CD14-positive monocyte (primary cell): ENCODE measurements around the gene CCDC154. TPM values are rescaled to one million over a fixed set of nuclear protein-coding genes. Genes with fewer than 3 reads are reported as not detected.
A peak's percentile ranks its signal among the peaks of the same experiment; 100 is the strongest.

Source experiments
- DNase-seq, 3 donors: peaks; one replicate each; pipeline ENCODE4 v3.0.0-alpha.2; 2011 to 2022
- H2AFZ ChIP-seq: 2 replicates; pipeline ENCODE4 v1.6.0; 2012; ENCODE audit warnings: mild to moderate bottlenecking, low read depth, low read length, inconsistent platforms; ENCODE audit not compliant: insufficient read depth, poor library complexity, severe bottlenecking
- H3K27ac ChIP-seq, 2 donors: 1 replicate in 1 of 2; 2 replicates in 1 of 2; pipeline ENCODE4 v1.5.1; 2012 to 2013; ENCODE audit warnings: low read length in 2 of 2, control low read depth in 1 of 2, inconsistent platforms in 1 of 2, low read depth in 1 of 2, mild to moderate bottlenecking in 1 of 2
- H3K27me3 ChIP-seq, 2 donors: one replicate each; pipeline versions ENCODE4 v1.6.0 to v1.6.1; 2011 to 2013; ENCODE audit warnings: low read length in 2 of 2; ENCODE audit not compliant: control insufficient read depth in 2 of 2, insufficient read depth in 2 of 2
- H3K36me3 ChIP-seq, 2 donors: replicated peaks in 1 of 2; 1 replicate in 1 of 2; 2 replicates in 1 of 2; pipeline versions ENCODE4 v1.5.1 to v1.6.1; 2012 to 2013; ENCODE audit warnings: low read length in 2 of 2, control low read depth in 1 of 2, inconsistent platforms in 1 of 2, mild to moderate bottlenecking in 1 of 2; ENCODE audit not compliant: insufficient read depth in 2 of 2, control insufficient read depth in 1 of 2
- H3K4me1 ChIP-seq, 2 donors: 1 replicate in 1 of 2; 2 replicates in 1 of 2; pipeline versions ENCODE4 v1.5.1 to v1.6.1; 2012 to 2013; ENCODE audit warnings: low read length in 2 of 2, control low read depth in 1 of 2, inconsistent platforms in 1 of 2, mild to moderate bottlenecking in 1 of 2, moderate library complexity in 1 of 2; ENCODE audit not compliant: insufficient read depth in 2 of 2, control insufficient read depth in 1 of 2
- H3K4me2 ChIP-seq: replicated peaks from 2 replicates; pipeline ENCODE3; 2012; ENCODE audit warnings: low read length, moderate library complexity, mild to moderate bottlenecking; ENCODE audit not compliant: poor library complexity, severe bottlenecking; ENCODE audit errors: extremely low read depth
- H3K4me3 ChIP-seq, 3 experiments: fragments of 200-600 bp in 1 of 3; sonication (generic) in 1 of 3; replicated peaks in 1 of 3; 1 replicate in 2 of 3; 2 replicates in 1 of 3; pipeline ENCODE4 v1.5.1; 2011 to 2013; ENCODE audit warnings: low read length in 3 of 3, mild to moderate bottlenecking in 3 of 3, control low read depth in 2 of 3, low read depth in 2 of 3, inconsistent platforms in 1 of 3, moderate library complexity in 1 of 3
- H3K79me2 ChIP-seq: 2 replicates; pipeline ENCODE4 v1.6.0; 2012; ENCODE audit warnings: mild to moderate bottlenecking, control low read depth, inconsistent platforms, low read length, moderate library complexity; ENCODE audit not compliant: insufficient read depth
- H3K9ac ChIP-seq: 2 replicates; pipeline ENCODE4 v1.6.0; 2017; ENCODE audit warnings: low read length, mild to moderate bottlenecking; ENCODE audit not compliant: insufficient read depth, poor library complexity, severe bottlenecking
- H3K9me3 ChIP-seq, 2 donors: replicated peaks in 1 of 2; 1 replicate in 1 of 2; 2 replicates in 1 of 2; pipeline versions ENCODE4 v1.5.1 to v1.6.1; 2012 to 2013; ENCODE audit warnings: low read length in 2 of 2, control low read depth in 1 of 2; ENCODE audit not compliant: control insufficient read depth in 1 of 2, insufficient read depth in 1 of 2
- H4K20me1 ChIP-seq: 2 replicates; pipeline ENCODE4 v1.6.0; 2012; ENCODE audit warnings: mild to moderate bottlenecking, low read length, control low read depth, moderate library complexity; ENCODE audit not compliant: insufficient read depth
- H3K27ac Mint-ChIP-seq, 7 donors: one replicate each; pipeline ENCODE4 v1.8.0; 2020; ENCODE audit warnings: mild to moderate bottlenecking in 7 of 7, mixed read lengths in 7 of 7, moderate library complexity in 6 of 7, inconsistent platforms in 2 of 7
- H3K27me3 Mint-ChIP-seq, 3 donors: one replicate each; pipeline ENCODE4 v1.8.0; 2021 to 2022; ENCODE audit warnings: low read depth in 3 of 3, mild to moderate bottlenecking in 3 of 3, mixed read lengths in 3 of 3, moderate library complexity in 3 of 3, inconsistent platforms in 1 of 3
- H3K36me3 Mint-ChIP-seq, 2 donors: one replicate each; pipeline ENCODE4 v1.8.0; 2020; ENCODE audit warnings: mixed read lengths in 2 of 2, inconsistent platforms in 1 of 2, mild to moderate bottlenecking in 1 of 2
- H3K4me1 Mint-ChIP-seq: one replicate; pipeline ENCODE4 v1.8.0; 2020; ENCODE audit warnings: mild to moderate bottlenecking, mixed read lengths
- H3K4me3 Mint-ChIP-seq, 2 donors: one replicate each; pipeline ENCODE4 v1.8.0; 2020; ENCODE audit warnings: mild to moderate bottlenecking in 2 of 2, mixed read lengths in 2 of 2, moderate library complexity in 1 of 2
- H3K9me3 Mint-ChIP-seq, 7 donors: one replicate each; pipeline ENCODE4 v1.8.0; 2020 to 2022; ENCODE audit warnings: mixed read lengths in 7 of 7, mild to moderate bottlenecking in 6 of 7, moderate library complexity in 6 of 7, inconsistent platforms in 2 of 7
- WGBS: methylation state at CpG from one replicate; pipeline ENCODE4 v1.1.5; 2013; ENCODE audit warnings: missing lambda C conversion rate; ENCODE audit not compliant: insufficient coverage; 5-methylcytosine and 5-hydroxymethylcytosine counted together
- intact Hi-C, 2 donors: fragments of 100-400 bp; cut with micrococcal nuclease; formaldehyde crosslinking; loops; one replicate each; pipeline versions ENCODE4 v1.15.0 to v1.15.1; 2023
- polyA plus RNA-seq, 3 donors: library from polyadenylated mRNA; depleted of rRNA in 1 of 3; unstranded in 2 of 3; stranded (reverse) in 1 of 3; fragments of 300-500 nt in 2 of 3; fragments of >200 nt in 1 of 3; fragmentation: Illumina TruSeq in 2 of 3; gene quantifications; 1 replicate in 2 of 3; 2 replicates in 1 of 3; pipeline ENCODE4 v1.2.3, GENCODE V29; 2012 to 2021
- TF ChIP-seq, protein P1 (sequence below): fragments of 200-600 bp; IDR thresholded peaks from one replicate; pipeline ENCODE4 v1.8.0; 2022; ENCODE audit warnings: antibody characterized with exemption, mild to moderate bottlenecking

The CCDC154 gene
- polyA plus RNA-seq, 3 donors: 5.9 TPM; not detected in 2

DNA sequence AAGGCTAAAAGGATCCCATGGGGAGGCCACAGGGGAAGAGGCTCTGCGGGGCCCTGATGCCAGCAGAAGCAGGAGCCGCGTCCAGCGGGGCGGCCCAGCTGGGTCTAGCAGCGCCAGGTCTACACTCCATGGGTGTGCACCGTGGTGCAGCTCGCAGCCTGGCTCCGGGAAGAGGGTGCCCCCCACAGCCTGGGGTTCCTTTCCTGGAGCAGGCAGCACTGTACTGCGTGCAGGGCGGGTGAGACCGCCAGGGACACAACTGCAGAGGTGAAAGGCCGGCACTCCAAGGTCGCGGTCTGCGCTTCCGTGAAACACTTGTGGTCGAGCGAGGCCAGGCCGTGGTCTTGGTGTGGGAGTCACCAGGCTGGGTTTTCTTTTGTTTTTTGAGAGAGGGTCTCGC lies 6.5 kb upstream of the CCDC154 start:
- Histone ChIP-seq H3K36me3 (peaks cover 98 to 100% of the 10 kb centered on the region in 2 donors), H3K27me3 (no peaks in the 10 kb centered on the region)
- no peaks in the 10 kb centered on the region for H3K4me1 Mint-ChIP-seq

DNA sequence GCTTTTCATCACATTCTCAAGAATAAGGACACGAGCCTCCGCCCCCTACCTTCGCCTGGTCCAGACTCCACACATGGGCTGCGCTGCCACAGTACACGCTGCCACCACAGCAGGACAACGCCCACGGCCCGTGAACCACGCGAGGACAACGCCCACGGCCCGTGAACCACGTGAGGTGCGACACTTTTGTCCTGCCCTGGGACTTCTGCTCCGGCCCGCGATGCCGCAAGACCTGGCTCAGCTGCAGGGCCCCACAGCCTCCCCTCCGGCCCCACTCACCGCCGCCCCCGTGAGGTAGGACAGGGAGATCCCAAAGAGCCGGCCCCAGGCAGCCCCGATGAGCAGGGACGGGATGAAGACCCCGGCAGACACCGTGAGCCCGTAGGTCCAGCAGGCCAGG lies 5.9 kb upstream of the CCDC154 start:
- no peaks in the 10 kb centered on the region for H3K4me1 Mint-ChIP-seq
- H3K9ac ChIP-seq: no peak overlapping the region
- H3K27ac Mint-ChIP-seq: peak overlapping the region in 2 of 7 donors; percentile 19 to 33
- peaks cover 0 to 1% (median 0%) of the 10 kb centered on the region in 3 donors for H3K27me3 Mint-ChIP-seq
- no peaks in the 10 kb centered on the region for H3K9me3 ChIP-seq
- no peak overlapping the region for H2AFZ ChIP-seq
- H3K9me3 Mint-ChIP-seq: no peaks in the 10 kb centered on the region
- no peak overlapping the region for H3K4me3 Mint-ChIP-seq
- H3K4me2 ChIP-seq: no peak overlapping the region
- peaks cover 62 to 82% of the 10 kb centered on the region in 2 donors for H3K36me3 Mint-ChIP-seq
- H3K4me1 ChIP-seq: no peaks in the 10 kb centered on the region
- 95% methylated on average over 25 of the region's 29 CpGs for WGBS
- peaks cover 96% of the 10 kb centered on the region in 2 donors for H3K36me3 ChIP-seq
- H3K27ac ChIP-seq: no peak overlapping the region
- H4K20me1 ChIP-seq: peaks cover 39% of the 10 kb centered on the region
- TF ChIP-seq, protein P1, sequence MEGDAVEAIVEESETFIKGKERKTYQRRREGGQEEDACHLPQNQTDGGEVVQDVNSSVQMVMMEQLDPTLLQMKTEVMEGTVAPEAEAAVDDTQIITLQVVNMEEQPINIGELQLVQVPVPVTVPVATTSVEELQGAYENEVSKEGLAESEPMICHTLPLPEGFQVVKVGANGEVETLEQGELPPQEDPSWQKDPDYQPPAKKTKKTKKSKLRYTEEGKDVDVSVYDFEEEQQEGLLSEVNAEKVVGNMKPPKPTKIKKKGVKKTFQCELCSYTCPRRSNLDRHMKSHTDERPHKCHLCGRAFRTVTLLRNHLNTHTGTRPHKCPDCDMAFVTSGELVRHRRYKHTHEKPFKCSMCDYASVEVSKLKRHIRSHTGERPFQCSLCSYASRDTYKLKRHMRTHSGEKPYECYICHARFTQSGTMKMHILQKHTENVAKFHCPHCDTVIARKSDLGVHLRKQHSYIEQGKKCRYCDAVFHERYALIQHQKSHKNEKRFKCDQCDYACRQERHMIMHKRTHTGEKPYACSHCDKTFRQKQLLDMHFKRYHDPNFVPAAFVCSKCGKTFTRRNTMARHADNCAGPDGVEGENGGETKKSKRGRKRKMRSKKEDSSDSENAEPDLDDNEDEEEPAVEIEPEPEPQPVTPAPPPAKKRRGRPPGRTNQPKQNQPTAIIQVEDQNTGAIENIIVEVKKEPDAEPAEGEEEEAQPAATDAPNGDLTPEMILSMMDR: no peak
- H3K4me3 ChIP-seq: no peak overlapping the region
- no peak for DNase-seq
- intact Hi-C loops: loop anchor here in 1 of 2 donors (10.0 kb wide), 1 partner anchor 55 kb away; no protein-coding TSS in a partner anchor
- H3K27me3 ChIP-seq: no peaks in the 10 kb centered on the region
- H3K79me2 ChIP-seq: no peaks in the 10 kb centered on the region

More for the DNA sequence above, 6.5 kb upstream of the CCDC154 start:
- no peak for DNase-seq
- H3K27ac ChIP-seq: no peak overlapping the region
- no peak overlapping the region for H2AFZ ChIP-seq
- H3K4me2 ChIP-seq: no peak overlapping the region
- H3K79me2 ChIP-seq: no peaks in the 10 kb centered on the region
- peaks cover 45% of the 10 kb centered on the region for H4K20me1 ChIP-seq
- Mint-ChIP-seq H3K27ac (peak overlapping the region in 1 of 7 donors; percentile 25), H3K9me3 (no peaks in the 10 kb centered on the region), H3K36me3 (peaks cover 65 to 86% of the 10 kb centered on the region in 2 donors), H3K27me3 (peaks cover 0 to 1% (median 0%) of the 10 kb centered on the region in 3 donors), H3K4me3 (no peak overlapping the region)
- H3K9ac ChIP-seq: no peak overlapping the region
- no peak overlapping the region for H3K4me3 ChIP-seq
- TF ChIP-seq, protein P1: no peak
- 98% methylated on average over 21 of the region's 21 CpGs for WGBS
- H3K9me3 ChIP-seq: no peaks in the 10 kb centered on the region
- intact Hi-C loops: loop anchor here in 1 of 2 donors (10.0 kb wide), 1 partner anchor 54 kb away; no protein-coding TSS in a partner anchor
- no peaks in the 10 kb centered on the region for H3K4me1 ChIP-seq
